Measurements from ENCODE around the gene ARHGAP45.

Gene ARHGAP45

DNA sequence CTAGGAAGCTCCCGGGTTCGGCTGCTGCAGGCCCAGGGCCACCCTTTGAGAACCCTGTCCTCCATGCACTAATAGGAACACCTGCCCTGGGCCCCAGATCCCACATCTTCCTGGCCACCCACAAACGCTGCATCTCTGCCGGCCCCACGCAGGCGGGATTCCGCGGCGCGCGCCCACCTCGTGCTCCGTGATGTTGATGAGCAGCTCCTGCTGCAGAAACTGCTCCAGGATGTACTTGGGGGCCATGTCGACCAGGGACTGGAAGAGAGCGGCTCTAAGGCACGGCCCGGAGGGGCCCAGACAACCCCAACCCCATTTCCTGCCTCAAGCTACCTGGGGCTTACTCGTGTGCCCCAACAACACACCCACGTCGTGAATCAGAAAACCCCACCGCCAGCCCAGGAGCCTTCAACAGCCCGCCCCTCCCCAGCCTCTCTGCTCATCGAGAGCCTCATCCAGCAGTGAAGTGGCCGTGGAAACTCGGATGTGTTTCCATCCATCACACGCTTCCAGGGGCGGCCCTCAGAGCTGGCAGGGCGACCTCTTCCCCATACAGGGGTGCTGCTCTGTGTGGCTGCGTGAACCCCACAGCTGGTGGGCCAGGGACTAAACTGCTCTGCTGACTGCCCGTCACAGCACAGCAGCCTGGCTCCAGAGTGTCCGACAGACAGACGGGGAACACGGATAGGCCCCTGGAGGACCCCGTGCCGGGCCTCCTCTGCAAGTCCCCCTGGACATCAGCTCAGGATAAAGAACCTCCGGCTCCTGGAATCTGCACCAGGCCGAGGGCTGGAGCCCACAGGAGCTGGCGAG, 24.0 kb downstream of the ARHGAP45 start:
- Histone ChIP-seq H3K27me3 (ENCODE audit: control insufficient read depth, low read length) (no peaks in the 10 kb centered on the region), H3K4me1 (ENCODE audit: control insufficient read depth, low read length) (peaks cover 50% of the 10 kb centered on the region), H3K4me2 (ENCODE audit: low read length) (no peak overlapping the region), H3K9me3 (ENCODE audit: control insufficient read depth, insufficient read depth, low read length) (no peaks in the 10 kb centered on the region), H3K36me3 (ENCODE audit: control insufficient read depth, low read length) (peaks cover 77% of the 10 kb centered on the region), H3K9me2 (replicated peaks; ENCODE audit: control insufficient read depth, low read length) (no peaks in the 10 kb centered on the region), H3K27ac (ENCODE audit: low read depth, low read length) (no peak overlapping the region), H3F3A (ENCODE audit: control insufficient read depth, insufficient read depth) (peaks cover 14% of the 10 kb centered on the region), H3K4me3 (ENCODE audit: low read length) (no peak overlapping the region), H3K79me2 (ENCODE audit: control insufficient read depth, low read length) (peaks cover 43% of the 10 kb centered on the region), H4K20me1 (ENCODE audit: control insufficient read depth, insufficient read depth, low read depth, low read length) (peaks cover 15% of the 10 kb centered on the region)
- TF ChIP-seq, protein P1, sequence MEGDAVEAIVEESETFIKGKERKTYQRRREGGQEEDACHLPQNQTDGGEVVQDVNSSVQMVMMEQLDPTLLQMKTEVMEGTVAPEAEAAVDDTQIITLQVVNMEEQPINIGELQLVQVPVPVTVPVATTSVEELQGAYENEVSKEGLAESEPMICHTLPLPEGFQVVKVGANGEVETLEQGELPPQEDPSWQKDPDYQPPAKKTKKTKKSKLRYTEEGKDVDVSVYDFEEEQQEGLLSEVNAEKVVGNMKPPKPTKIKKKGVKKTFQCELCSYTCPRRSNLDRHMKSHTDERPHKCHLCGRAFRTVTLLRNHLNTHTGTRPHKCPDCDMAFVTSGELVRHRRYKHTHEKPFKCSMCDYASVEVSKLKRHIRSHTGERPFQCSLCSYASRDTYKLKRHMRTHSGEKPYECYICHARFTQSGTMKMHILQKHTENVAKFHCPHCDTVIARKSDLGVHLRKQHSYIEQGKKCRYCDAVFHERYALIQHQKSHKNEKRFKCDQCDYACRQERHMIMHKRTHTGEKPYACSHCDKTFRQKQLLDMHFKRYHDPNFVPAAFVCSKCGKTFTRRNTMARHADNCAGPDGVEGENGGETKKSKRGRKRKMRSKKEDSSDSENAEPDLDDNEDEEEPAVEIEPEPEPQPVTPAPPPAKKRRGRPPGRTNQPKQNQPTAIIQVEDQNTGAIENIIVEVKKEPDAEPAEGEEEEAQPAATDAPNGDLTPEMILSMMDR (IDR thresholded peaks at IDR 0.05; ENCODE audit: low read depth, low read length, poor library complexity, severe bottlenecking) = no peak
- TF ChIP-seq EZH2phosphoT487 (IDR thresholded peaks at IDR 0.05; ENCODE audit: borderline replicate concordance, low read length) = no peak

DNA sequence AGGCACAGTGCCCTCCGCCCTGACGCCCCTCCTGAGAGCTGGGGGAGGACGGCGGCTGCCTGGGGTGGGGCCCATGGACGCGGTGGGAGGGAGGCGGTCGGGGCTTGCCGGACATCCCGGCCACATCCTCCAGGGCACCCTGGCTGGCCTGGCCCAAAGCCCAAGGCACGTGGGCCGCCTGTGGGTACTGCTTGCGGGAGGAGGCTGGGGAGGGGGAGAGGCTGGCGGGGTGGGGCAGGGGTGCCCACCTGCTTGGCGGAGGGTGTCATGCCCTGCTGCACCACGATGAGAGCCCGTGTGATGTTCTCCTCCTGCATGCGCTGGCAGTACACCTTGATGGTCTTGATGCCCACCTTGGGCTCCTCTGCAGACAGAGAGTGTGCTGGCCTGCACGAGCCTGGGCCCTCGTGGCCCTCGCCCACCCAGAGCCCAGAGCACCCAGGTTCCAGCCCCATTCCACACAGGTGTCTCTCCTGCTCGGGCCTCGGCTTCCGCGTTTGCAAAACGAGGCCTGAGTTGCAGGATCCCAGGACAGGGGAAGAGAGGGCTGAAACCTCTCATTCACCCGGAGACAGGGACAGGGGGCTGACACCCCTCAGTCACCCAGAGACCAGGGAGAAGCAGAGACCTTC, 24.7 kb downstream of the ARHGAP45 start:
- Histone ChIP-seq H3K9me2 (replicated peaks; ENCODE audit: control insufficient read depth, low read length) (no peaks in the 10 kb centered on the region), H3K4me3 (ENCODE audit: low read length) (no peak overlapping the region), H4K20me1 (ENCODE audit: control insufficient read depth, insufficient read depth, low read depth, low read length) (peaks cover 15% of the 10 kb centered on the region), H3K27ac (ENCODE audit: low read depth, low read length) (no peak overlapping the region), H3K4me1 (ENCODE audit: control insufficient read depth, low read length) (peaks cover 56% of the 10 kb centered on the region), H3F3A (ENCODE audit: control insufficient read depth, insufficient read depth) (peaks cover 20% of the 10 kb centered on the region), H3K79me2 (ENCODE audit: control insufficient read depth, low read length) (peaks cover 43% of the 10 kb centered on the region), H3K4me2 (ENCODE audit: low read length) (no peak overlapping the region), H3K36me3 (ENCODE audit: control insufficient read depth, low read length) (peaks cover 70% of the 10 kb centered on the region), H3K27me3 (ENCODE audit: control insufficient read depth, low read length) (no peaks in the 10 kb centered on the region), H3K9me3 (ENCODE audit: control insufficient read depth, insufficient read depth, low read length) (no peaks in the 10 kb centered on the region)
- TF ChIP-seq EZH2phosphoT487 (IDR thresholded peaks at IDR 0.05; ENCODE audit: borderline replicate concordance, low read length) = no peak
- TF ChIP-seq, protein P1 (IDR thresholded peaks at IDR 0.05; ENCODE audit: low read depth, low read length, poor library complexity, severe bottlenecking) = no peak

DNA sequence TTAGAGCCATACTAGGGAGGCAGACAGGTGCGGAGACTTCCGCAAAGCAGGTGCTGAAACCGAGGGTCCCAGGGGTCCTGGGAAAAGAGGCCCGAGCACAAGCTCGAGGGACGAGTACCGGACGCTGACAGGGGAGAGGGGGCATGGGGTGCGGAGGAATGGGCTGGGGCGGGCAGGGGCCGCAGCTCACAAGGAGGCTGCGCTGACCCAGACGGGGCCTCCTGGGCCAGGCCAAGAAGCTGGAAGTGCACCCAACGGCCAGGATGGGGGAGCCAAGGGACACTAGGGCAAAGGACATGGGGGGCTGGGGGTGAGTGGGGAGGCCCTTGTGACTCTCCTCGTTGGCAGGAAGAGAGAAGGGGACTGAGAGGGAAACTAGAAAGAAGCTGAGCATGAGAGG, 26.4 kb downstream of the ARHGAP45 start:
- H3K9me2 ChIP-seq (replicated peaks; ENCODE audit: control insufficient read depth, low read length) = no peaks in the 10 kb centered on the region
- peaks cover 43% of the 10 kb centered on the region for H3K79me2 ChIP-seq (ENCODE audit: control insufficient read depth, low read length)
- H3K4me1 ChIP-seq (ENCODE audit: control insufficient read depth, low read length) = peaks cover 39% of the 10 kb centered on the region
- no peaks in the 10 kb centered on the region for H3K27me3 ChIP-seq (ENCODE audit: control insufficient read depth, low read length)
- H3K36me3 ChIP-seq (ENCODE audit: control insufficient read depth, low read length) = peaks cover 54% of the 10 kb centered on the region
- no peak overlapping the region for H3K27ac ChIP-seq (ENCODE audit: low read depth, low read length)
- H3K9me3 ChIP-seq (ENCODE audit: control insufficient read depth, insufficient read depth, low read length) = no peaks in the 10 kb centered on the region
- H3K4me3 ChIP-seq (ENCODE audit: low read length) = no peak overlapping the region
- peaks cover 15% of the 10 kb centered on the region for H4K20me1 ChIP-seq (ENCODE audit: control insufficient read depth, insufficient read depth, low read depth, low read length)
- peak overlapping the region; percentile 72 for H3K4me2 ChIP-seq (ENCODE audit: low read length)
- TF ChIP-seq EZH2phosphoT487 (IDR thresholded peaks at IDR 0.05; ENCODE audit: borderline replicate concordance, low read length) = no peak
- TF ChIP-seq, protein P1 (IDR thresholded peaks at IDR 0.05; ENCODE audit: low read depth, low read length, poor library complexity, severe bottlenecking) = no peak
- peaks cover 9% of the 10 kb centered on the region for H3F3A ChIP-seq (ENCODE audit: control insufficient read depth, insufficient read depth)

Measured in DOHH2 (cell line).